GM12865 (cell line): ENCODE results near the gene IFI6.

Experiments used
- DNase-seq: peaks from one replicate; pipeline ENCODE4 v3.0.0; 2010; ENCODE audit warnings: low read depth
- H3K4me3 ChIP-seq: 2 replicates; pipeline ENCODE4 v1.5.1; 2011; ENCODE audit warnings: mild to moderate bottlenecking, low read depth, low read length, control low read depth
- CTCF ChIP-seq: IDR thresholded peaks from 2 replicates; pipeline ENCODE4 v1.5.1; 2011; ENCODE audit warnings: low read length, control low read depth, low read depth, inconsistent platforms; ENCODE audit not compliant: insufficient read depth; ENCODE audit errors: missing control alignments

IFI6 gene

GRCh38 chr1:27671964-27672749 is at the start of gene IFI6:
IFI6 (minus strand) TSS chr1:27672192; CDS start chr1:27669314, 2,878 bp downstream.
- DNase-seq: peak; percentile 92
- peak within 1 kb of the TSS; percentile 67 for H3K4me3 ChIP-seq

GRCh38 chr1:27719286-27720251 is 47.6 kb upstream of the IFI6 start:
- no peak for TF ChIP-seq CTCF
- peak; percentile 28 for DNase-seq
- H3K4me3 ChIP-seq: no peak overlapping the region

More at GRCh38 chr1:27671964-27672749, at the start of gene IFI6:
- TF ChIP-seq CTCF: peak; percentile 20

- no peak overlapping the region for H3K4me3 ChIP-seq
- DNase-seq: no peak
- TF ChIP-seq CTCF: no peak
Observed at GRCh38 chr1:27716262-27716895, 44.4 kb upstream of the IFI6 start.

- DNase-seq: no peak
- H3K4me3 ChIP-seq: no peak overlapping the region
- TF ChIP-seq CTCF: no peak
Observed at GRCh38 chr1:27713869-27714513, 42.0 kb upstream of the IFI6 start.

GRCh38 chr1:27713139-27713725 is 41.2 kb upstream of the IFI6 start:
- no peak for DNase-seq
- no peak overlapping the region for H3K4me3 ChIP-seq
- no peak for TF ChIP-seq CTCF

GRCh38 chr1:27710574-27710973 is 38.6 kb upstream of the IFI6 start:
- H3K4me3 ChIP-seq: no peak overlapping the region
- no peak for TF ChIP-seq CTCF
- no peak for DNase-seq
